Measurements from ENCODE around the gene KRTAP3-2. TPM values are rescaled to one million over a fixed set of nuclear protein-coding genes. Genes with fewer than 3 reads are reported as not detected.

KRTAP3-2 gene
- total RNA-seq, 4 donors from 2014 or later: not detected

DNA sequence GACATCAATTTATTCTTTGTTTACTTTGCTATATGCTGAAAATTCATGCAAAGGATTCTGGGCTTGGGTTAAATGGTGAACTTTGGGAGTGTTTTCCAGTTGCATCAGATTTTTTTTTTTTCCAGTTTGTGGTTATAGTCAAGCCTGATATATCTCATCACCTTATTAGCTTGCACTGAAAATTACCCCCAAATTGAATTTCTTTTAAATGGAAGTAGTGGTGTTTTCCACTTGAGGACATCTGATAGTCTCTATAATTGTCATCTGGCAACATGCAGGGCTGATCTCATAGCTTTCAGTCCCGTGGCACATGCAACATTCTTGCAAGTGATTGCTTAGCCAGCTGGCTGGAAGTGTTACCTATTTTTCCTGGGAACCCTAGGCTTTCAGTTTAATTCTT is 13.9 kb upstream of the KRTAP3-2 start:
- no peaks in the 10 kb centered on the region for H3K9me3 ChIP-seq
- H3K4me1 ChIP-seq: no peaks in the 10 kb centered on the region
- H3K36me3 ChIP-seq: no peaks in the 10 kb centered on the region
- no peak overlapping the region for H3K4me3 ChIP-seq
- no peaks in the 10 kb centered on the region for H3K27me3 ChIP-seq
- no peak for DNase-seq
- intact Hi-C loops (cut with DNase I; ENCODE audit: low total_unique reads): no loop called here
- TF ChIP-seq, protein P1, sequence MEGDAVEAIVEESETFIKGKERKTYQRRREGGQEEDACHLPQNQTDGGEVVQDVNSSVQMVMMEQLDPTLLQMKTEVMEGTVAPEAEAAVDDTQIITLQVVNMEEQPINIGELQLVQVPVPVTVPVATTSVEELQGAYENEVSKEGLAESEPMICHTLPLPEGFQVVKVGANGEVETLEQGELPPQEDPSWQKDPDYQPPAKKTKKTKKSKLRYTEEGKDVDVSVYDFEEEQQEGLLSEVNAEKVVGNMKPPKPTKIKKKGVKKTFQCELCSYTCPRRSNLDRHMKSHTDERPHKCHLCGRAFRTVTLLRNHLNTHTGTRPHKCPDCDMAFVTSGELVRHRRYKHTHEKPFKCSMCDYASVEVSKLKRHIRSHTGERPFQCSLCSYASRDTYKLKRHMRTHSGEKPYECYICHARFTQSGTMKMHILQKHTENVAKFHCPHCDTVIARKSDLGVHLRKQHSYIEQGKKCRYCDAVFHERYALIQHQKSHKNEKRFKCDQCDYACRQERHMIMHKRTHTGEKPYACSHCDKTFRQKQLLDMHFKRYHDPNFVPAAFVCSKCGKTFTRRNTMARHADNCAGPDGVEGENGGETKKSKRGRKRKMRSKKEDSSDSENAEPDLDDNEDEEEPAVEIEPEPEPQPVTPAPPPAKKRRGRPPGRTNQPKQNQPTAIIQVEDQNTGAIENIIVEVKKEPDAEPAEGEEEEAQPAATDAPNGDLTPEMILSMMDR (IDR thresholded peaks at IDR 0.05): no peak
- no peak for TF ChIP-seq POLR2A (IDR thresholded peaks at IDR 0.05)
- H3K27ac ChIP-seq: no peak overlapping the region

DNA sequence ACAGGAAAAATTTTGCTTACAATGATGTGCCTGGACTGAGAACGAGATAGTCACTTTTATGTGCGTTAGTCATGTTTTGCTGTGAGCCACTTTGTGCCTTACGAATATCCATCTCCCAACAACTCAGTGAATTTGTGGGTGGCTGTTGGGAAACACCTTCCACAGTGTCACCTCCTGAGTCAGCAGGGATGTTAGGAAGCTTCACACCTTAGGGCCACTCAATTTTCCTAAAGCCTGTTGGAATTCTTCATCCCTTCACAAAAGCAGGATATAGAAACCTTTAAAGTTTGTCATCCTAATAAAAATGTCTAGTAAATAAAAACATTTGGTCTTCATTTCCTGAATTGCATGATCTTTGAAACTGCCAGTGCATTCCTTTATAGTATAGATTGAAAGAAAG is 13.5 kb upstream of the KRTAP3-2 start:
- Histone ChIP-seq H3K9me3 (no peaks in the 10 kb centered on the region), H3K4me1 (no peaks in the 10 kb centered on the region), H3K27me3 (no peaks in the 10 kb centered on the region), H3K27ac (no peak overlapping the region), H3K36me3 (no peaks in the 10 kb centered on the region), H3K4me3 (no peak overlapping the region)
- TF ChIP-seq, protein P1 (IDR thresholded peaks at IDR 0.05): no peak
- no peak for TF ChIP-seq POLR2A (IDR thresholded peaks at IDR 0.05)
- intact Hi-C loops (cut with DNase I; ENCODE audit: low total_unique reads): no loop called here
- no peak for DNase-seq

DNA sequence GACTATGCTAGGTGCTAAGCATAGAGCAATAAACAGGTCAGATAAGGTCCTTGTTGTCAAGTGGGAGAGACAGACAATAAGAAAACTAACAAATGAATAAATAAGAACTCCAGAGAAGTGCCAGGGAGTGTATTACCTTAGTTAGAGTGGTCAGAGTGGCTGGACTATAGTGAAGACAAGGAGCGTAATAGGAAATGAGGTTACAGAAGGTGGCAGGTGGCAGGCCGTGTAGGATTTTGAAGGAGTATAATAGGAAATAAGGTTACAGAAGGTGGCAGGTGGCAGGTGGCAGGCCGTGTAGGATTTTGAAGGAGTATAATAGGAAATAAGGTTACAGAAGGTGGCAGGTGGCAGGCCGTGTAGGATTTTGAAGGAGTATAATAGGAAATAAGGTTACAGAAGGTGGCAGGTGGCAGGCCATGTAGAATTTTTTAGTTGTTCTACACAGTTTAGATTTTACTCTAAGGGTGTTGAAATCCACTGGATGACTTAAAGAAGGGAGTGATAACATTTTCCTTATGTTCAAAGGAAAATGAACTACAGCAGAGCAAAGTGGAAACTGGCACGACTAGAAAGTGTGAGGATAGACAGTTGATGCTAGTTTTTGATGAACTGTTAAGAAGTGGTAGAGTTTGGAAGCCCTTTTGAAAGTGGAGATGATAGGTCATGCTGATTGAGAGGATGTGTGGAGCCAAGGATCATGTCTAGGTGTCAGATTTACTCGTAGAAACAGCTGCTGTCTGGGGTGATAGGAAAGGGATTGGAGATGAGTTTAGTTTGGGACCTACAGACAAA is 12.8 kb upstream of the KRTAP3-2 start:
- no peak overlapping the region for H3K4me3 ChIP-seq
- no peaks in the 10 kb centered on the region for H3K9me3 ChIP-seq
- no peak for DNase-seq
- H3K36me3 ChIP-seq: no peaks in the 10 kb centered on the region
- no peak for TF ChIP-seq POLR2A (IDR thresholded peaks at IDR 0.05)
- TF ChIP-seq, protein P1 (IDR thresholded peaks at IDR 0.05): no peak
- intact Hi-C loops (cut with DNase I; ENCODE audit: low total_unique reads): no loop called here
- no peaks in the 10 kb centered on the region for H3K4me1 ChIP-seq
- H3K27me3 ChIP-seq: no peaks in the 10 kb centered on the region
- H3K27ac ChIP-seq: no peak overlapping the region

DNA sequence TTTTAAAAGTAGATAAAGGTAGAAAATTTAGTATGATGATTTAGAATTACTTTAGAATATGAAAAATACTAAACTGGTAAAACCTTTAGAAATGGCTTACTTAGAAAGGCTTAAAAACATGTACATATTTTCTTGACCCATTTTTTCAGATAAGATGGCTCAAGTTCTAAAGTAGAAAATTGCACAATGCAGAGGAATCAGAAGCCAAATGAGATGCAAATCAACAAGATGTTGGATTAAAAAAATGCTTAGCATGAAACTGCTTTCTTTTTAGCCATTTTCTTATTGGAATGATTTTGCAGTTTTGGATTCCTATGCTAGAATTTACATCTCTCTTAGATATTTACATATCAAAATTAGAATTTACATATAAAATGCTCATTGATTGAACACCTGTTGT is 10.7 kb upstream of the KRTAP3-2 start:
- intact Hi-C loops (cut with DNase I; ENCODE audit: low total_unique reads): no loop called here
- DNase-seq: no peak

DNA sequence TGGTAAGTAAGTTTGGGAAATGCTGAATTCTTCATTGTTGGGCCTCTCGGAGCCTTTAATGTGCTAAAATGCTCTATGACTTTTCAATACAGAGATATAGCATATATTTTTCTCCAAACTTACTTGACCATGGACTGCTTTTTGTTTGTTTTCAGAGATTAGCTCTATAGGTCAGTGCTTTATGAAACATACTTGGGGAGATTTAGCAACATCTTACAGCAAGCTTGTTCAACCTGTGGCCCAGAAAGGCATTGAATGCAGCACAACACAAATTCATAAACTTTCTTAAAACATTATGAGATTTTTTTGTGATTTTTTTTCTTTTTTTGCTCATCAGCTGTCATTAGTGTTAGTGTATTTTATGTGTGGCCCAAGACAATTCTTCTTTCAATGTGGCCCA is 10.2 kb upstream of the KRTAP3-2 start:
- Histone ChIP-seq H3K36me3 (no peaks in the 10 kb centered on the region), H3K9me3 (no peaks in the 10 kb centered on the region), H3K4me1 (no peaks in the 10 kb centered on the region), H3K27ac (no peak overlapping the region), H3K4me3 (no peak overlapping the region), H3K27me3 (no peaks in the 10 kb centered on the region)
- TF ChIP-seq POLR2A (IDR thresholded peaks at IDR 0.05): no peak
- TF ChIP-seq, protein P1 (IDR thresholded peaks at IDR 0.05): no peak
- no peak for DNase-seq
- intact Hi-C loops (cut with DNase I; ENCODE audit: low total_unique reads): no loop called here

More for the DNA sequence above, 10.7 kb upstream of the KRTAP3-2 start:
- Histone ChIP-seq H3K9me3 (no peaks in the 10 kb centered on the region), H3K27me3 (no peaks in the 10 kb centered on the region), H3K4me1 (no peaks in the 10 kb centered on the region), H3K27ac (no peak overlapping the region), H3K4me3 (no peak overlapping the region), H3K36me3 (no peaks in the 10 kb centered on the region)
- TF ChIP-seq POLR2A (IDR thresholded peaks at IDR 0.05): no peak
- TF ChIP-seq, protein P1 (IDR thresholded peaks at IDR 0.05): no peak

All from uterus (tissue), 4 donors.